ENCODE results near the gene DDHD1.
"Not testable (repeated sequence)": the region's sequence is repeated elsewhere in the genome, so short reads cannot be mapped to it uniquely, and the experiment has no call there.

DDHD1 gene

GRCh38 chr14:53151523-53152183, 1.5 kb downstream of the DDHD1 start:
- DNase-seq, result peak; percentile 52 to 72

- no peak for DNase-seq
These were observed 3.3 kb downstream of the DDHD1 start for GRCh38 chr14:53149668-53150316.

- no peak for DNase-seq
These were observed 4.5 kb downstream of the DDHD1 start for GRCh38 chr14:53148671-53149070.

- no peak for DNase-seq
These were observed 5.2 kb downstream of the DDHD1 start for GRCh38 chr14:53147893-53148292.

- no peak for DNase-seq
These were observed 5.9 kb downstream of the DDHD1 start for GRCh38 chr14:53147208-53147607.

GRCh38 chr14:53146739-53147138, 6.4 kb downstream of the DDHD1 start:
- DNase-seq, result no peak

- DNase-seq, result no peak
These were observed 8.9 kb downstream of the DDHD1 start for GRCh38 chr14:53144244-53144643.

GRCh38 chr14:53140585-53140984, 12.5 kb downstream of the DDHD1 start:
- no peak for DNase-seq

GRCh38 chr14:53137568-53138203, 15.4 kb downstream of the DDHD1 start:
- DNase-seq, result no peak

GRCh38 chr14:53130491-53130890, 22.6 kb downstream of the DDHD1 start:
- not testable (repeated sequence) for DNase-seq

GRCh38 chr14:53128303-53129028, 24.7 kb downstream of the DDHD1 start:
- DNase-seq, result no peak

GRCh38 chr14:53127832-53128231, 25.3 kb downstream of the DDHD1 start:
- DNase-seq, result no peak

- DNase-seq, result no peak
These were observed 26.0 kb downstream of the DDHD1 start for GRCh38 chr14:53127151-53127550.

- no peak for DNase-seq
These were observed 26.4 kb downstream of the DDHD1 start for GRCh38 chr14:53126731-53127130.

GRCh38 chr14:53124786-53125185, 28.3 kb downstream of the DDHD1 start:
- no peak for DNase-seq

GRCh38 chr14:53121419-53121818, 31.7 kb downstream of the DDHD1 start:
- not testable (repeated sequence) for DNase-seq

GRCh38 chr14:53117479-53117878, 35.6 kb downstream of the DDHD1 start:
- DNase-seq, result not testable (repeated sequence)

- no peak for DNase-seq
These were observed 39.1 kb downstream of the DDHD1 start for GRCh38 chr14:53113989-53114388.

GRCh38 chr14:53110096-53110495, 43.0 kb downstream of the DDHD1 start:
- DNase-seq, result no peak

- no peak for DNase-seq
These were observed 43.8 kb downstream of the DDHD1 start for GRCh38 chr14:53109105-53110041.

- DNase-seq, result no peak
These were observed 44.6 kb downstream of the DDHD1 start for GRCh38 chr14:53108292-53109104.

Measured in NCI-H2081 (cell line).